PC-3 (cell line): ENCODE results near the gene SLC7A6. TPM values are rescaled to one million over a fixed set of nuclear protein-coding genes. Genes with fewer than 3 reads are reported as not detected.

Experiments
- ATAC-seq: fragments of 200-7000 bp; cut with Tn5 transposase; 2 replicates; pipeline ENCODE4 v1.9.1; 2020; ENCODE audit warnings: mild to moderate bottlenecking, moderate library complexity
- BruUV-seq: library from RNA; stranded (reverse); fragments of 400-500 nt; replicated peaks from 2 replicates; lab custom pipeline; 2021; lab: Mats Ljungman, UMichigan
- CTCF ChIA-PET: fragments of 300-600 bp; sonication (Branson Sonifier 250); formaldehyde crosslinking; loops from one replicate; lab custom pipeline; 2022; ENCODE audit warnings: antibody characterized with exemption; lab: Charles Lee
- POLR2A ChIA-PET: fragments of 300-600 bp; sonication (Branson Sonifier 250); formaldehyde crosslinking; loops from one replicate; lab custom pipeline; 2022; ENCODE audit warnings: antibody characterized with exemption; ENCODE audit not compliant: unreplicated experiment; lab: Charles Lee
- DNase-seq: peaks from one replicate; pipeline ENCODE4 v3.0.0-alpha.2; 2015
- H2AFZ ChIP-seq: fragments of 300-600 bp; sonication (generic); 2 replicates; pipeline ENCODE4 v1.6.0; 2016; ENCODE audit warnings: antibody characterized with exemption, low read length
- H3F3A ChIP-seq: fragments of 300-600 bp; sonication (generic); one replicate; pipeline ENCODE4 v1.6.0; 2017; ENCODE audit warnings: antibody characterized with exemption, low read length, control low read depth, mild to moderate bottlenecking; ENCODE audit not compliant: unreplicated experiment
- H3K27ac ChIP-seq: fragments of 300-600 bp; sonication (generic); 2 replicates; pipeline ENCODE4 v1.5.1; 2016; ENCODE audit warnings: mild to moderate bottlenecking, low read length
- H3K27me3 ChIP-seq: fragments of 300-600 bp; sonication (generic); 2 replicates; pipeline ENCODE4 v1.6.1; 2016; ENCODE audit warnings: low read length, mixed read lengths
- H3K36me3 ChIP-seq: fragments of 300-600 bp; sonication (generic); 2 replicates; pipeline ENCODE4 v1.6.1; 2016; ENCODE audit warnings: low read depth, mixed run types, low read length, mixed read lengths
- H3K4me1 ChIP-seq: fragments of 300-600 bp; sonication (generic); 2 replicates; pipeline ENCODE4 v1.5.1; 2016; ENCODE audit warnings: low read length; ENCODE audit not compliant: insufficient read depth
- H3K4me2 ChIP-seq: fragments of 300-600 bp; sonication (generic); 2 replicates; pipeline ENCODE4 v1.6.0; 2016; ENCODE audit warnings: low read length
- H3K4me3 ChIP-seq: fragments of 300-600 bp; sonication (generic); 2 replicates; pipeline ENCODE4 v1.5.1; 2016; ENCODE audit warnings: mild to moderate bottlenecking, low read length, mixed read lengths
- H3K79me2 ChIP-seq: fragments of 300-600 bp; sonication (generic); 2 replicates; pipeline ENCODE4 v1.6.1; 2017; ENCODE audit warnings: low read length, mixed read lengths
- H3K9ac ChIP-seq: fragments of 300-600 bp; sonication (generic); 2 replicates; pipeline ENCODE4 v1.6.0; 2016; ENCODE audit warnings: mild to moderate bottlenecking, low read length
- H3K9me2 ChIP-seq: fragments of 300-600 bp; sonication (generic); replicated peaks from 2 replicates; pipeline ENCODE4 v1.6.1; 2016; ENCODE audit warnings: mixed run types, low read length, mixed read lengths
- H3K9me3 ChIP-seq: fragments of 300-600 bp; sonication (generic); 2 replicates; pipeline ENCODE4 v1.6.1; 2016; ENCODE audit warnings: low read length, mixed read lengths
- H4K20me1 ChIP-seq: fragments of 300-600 bp; sonication (generic); 2 replicates; pipeline ENCODE4 v1.6.1; 2016; ENCODE audit warnings: low read length, mixed read lengths
- CTCF ChIP-seq: fragments of 300-600 bp; sonication (generic); conservative IDR thresholded peaks from 2 replicates; pipeline ENCODE4 v1.5.1; 2017; ENCODE audit warnings: antibody characterized with exemption, low read depth, mild to moderate bottlenecking, low read length
- EZH2 ChIP-seq: fragments of 300-600 bp; sonication (generic); IDR thresholded peaks from one replicate; pipeline ENCODE4 v1.6.1; 2017; ENCODE audit warnings: antibody characterized with exemption, mild to moderate bottlenecking, low read length; ENCODE audit not compliant: unreplicated experiment
- EZH2phosphoT487 ChIP-seq: fragments of 300-600 bp; sonication (generic); IDR thresholded peaks from 2 replicates; pipeline ENCODE4 v1.6.1; 2018; ENCODE audit warnings: mild to moderate bottlenecking, antibody characterized with exemption, low read length, borderline replicate concordance
- intact Hi-C: fragments of 100-400 bp; cut with micrococcal nuclease; formaldehyde crosslinking; loops from 2 replicates; pipeline ENCODE4 v1.9.0; 2023
- total RNA-seq: library from RNA; depleted of rRNA; stranded (reverse); fragments of >200 nt; gene quantifications from 2 replicates; pipeline ENCODE4 v1.2.3, GENCODE V29; 2014

Gene SLC7A6
- total RNA-seq, 1 experiment from 2014 or later: 24.7 TPM

DNA sequence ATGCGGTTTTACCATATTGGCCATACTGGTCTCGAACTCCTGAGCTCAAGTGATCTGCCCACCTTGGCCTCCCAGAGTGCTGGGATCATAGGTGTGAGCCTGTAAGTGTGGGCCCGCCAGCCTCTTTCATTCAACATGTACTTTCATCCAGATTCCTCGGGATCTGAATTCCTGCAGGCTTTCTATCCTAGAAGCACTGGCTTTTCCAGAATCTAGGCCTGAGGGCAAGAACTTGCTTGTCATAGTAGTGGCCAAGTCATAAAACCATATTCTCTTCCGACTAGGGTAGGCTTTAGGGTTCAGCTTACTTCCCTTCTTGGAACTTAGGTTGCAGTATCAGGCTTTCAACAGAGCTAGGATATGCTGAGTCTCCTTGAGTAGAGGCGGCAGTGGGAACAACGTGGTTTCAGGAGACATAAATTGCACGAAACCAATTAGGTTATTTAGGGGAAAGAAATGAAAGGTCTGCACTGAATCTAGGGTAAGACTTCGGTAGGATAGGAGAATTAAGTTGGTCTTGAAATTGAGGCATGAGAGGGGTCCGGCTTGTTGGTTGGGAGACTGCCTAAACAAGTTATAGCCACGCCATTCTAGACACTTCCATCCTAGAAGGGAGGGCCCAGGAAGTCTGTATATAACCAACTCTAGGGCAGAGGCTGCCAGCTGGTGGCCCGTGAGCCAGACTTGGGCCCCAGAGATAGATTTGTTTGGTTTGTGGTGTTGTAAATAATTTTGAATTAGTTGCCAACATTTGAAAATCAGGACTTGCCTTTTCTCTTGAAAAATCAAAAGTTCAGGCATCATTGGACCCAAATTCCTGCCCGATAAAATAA is 15.6 kb downstream of the SLC7A6 start:
- no peak overlapping the region for H3K4me3 ChIP-seq
- DNase-seq (no peak), ATAC-seq (no peak)
- no peaks in the 10 kb centered on the region for H3F3A ChIP-seq
- ChIA-PET POLR2A (interaction anchor here (0.6 to 0.7 kb wide), 2 partner anchors 53 to 1051 kb away, joined by 5 to 7 read pairs; no protein-coding TSS in a partner anchor), CTCF (no interaction called here)
- H3K27me3 ChIP-seq: no peaks in the 10 kb centered on the region
- H2AFZ ChIP-seq: no peak overlapping the region
- BruUV-seq: no TSS peak
- H3K4me2 ChIP-seq: no peak overlapping the region
- H3K9ac ChIP-seq: no peak overlapping the region
- no peak overlapping the region for H3K27ac ChIP-seq
- intact Hi-C loops: no loop called here
- H3K9me3 ChIP-seq: no peaks in the 10 kb centered on the region
- H3K4me1 ChIP-seq: no peaks in the 10 kb centered on the region
- H3K79me2 ChIP-seq: peaks cover 6% of the 10 kb centered on the region; the same call in 1 of the 2 replicates
- H3K36me3 ChIP-seq: peaks cover 4% of the 10 kb centered on the region; the same call in 1 of the 2 replicates
- no peaks in the 10 kb centered on the region for H3K9me2 ChIP-seq
- TF ChIP-seq CTCF (no peak), EZH2phosphoT487 (no peak), EZH2 (no peak)
- no peaks in the 10 kb centered on the region for H4K20me1 ChIP-seq

GRCh38 chr16:68281368-68282063 is 17.2 kb downstream of the SLC7A6 start:
- H3K9me3 ChIP-seq: no peaks in the 10 kb centered on the region
- no peak for TF ChIP-seq EZH2
- TF ChIP-seq CTCF: no peak
- no peak for TF ChIP-seq EZH2phosphoT487
- no peaks in the 10 kb centered on the region for H3K27me3 ChIP-seq
- ChIA-PET POLR2A (no interaction called here), CTCF (no interaction called here)
- DNase-seq: no peak
- no peak overlapping the region for H3K9ac ChIP-seq
- BruUV-seq: no TSS peak
- no peaks in the 10 kb centered on the region for H3K4me1 ChIP-seq
- H3K27ac ChIP-seq: no peak overlapping the region
- no peaks in the 10 kb centered on the region for H3K9me2 ChIP-seq
- no peak for ATAC-seq
- H4K20me1 ChIP-seq: no peaks in the 10 kb centered on the region
- peaks cover 4% of the 10 kb centered on the region; the same call in 1 of the 2 replicates for H3K36me3 ChIP-seq
- H3F3A ChIP-seq: no peaks in the 10 kb centered on the region
- H3K4me2 ChIP-seq: no peak overlapping the region
- no peak overlapping the region for H3K4me3 ChIP-seq
- H2AFZ ChIP-seq: no peak overlapping the region
- H3K79me2 ChIP-seq: peaks cover 16% of the 10 kb centered on the region; the same call in 1 of the 2 replicates
- intact Hi-C loops: no loop called here
